Mammary epithelial cell (primary cell): ENCODE measurements around the gene HES5.
A peak's percentile ranks its signal among the peaks of the same experiment; 100 is the strongest.

Experiments used
- CTCF ChIP-seq, 2 donors: IDR thresholded peaks in 1 of 2; conservative IDR thresholded peaks in 1 of 2; 2 replicates each; pipeline ENCODE4 v1.5.1; 2011 to 2012; ENCODE audit warnings: inconsistent platforms in 2 of 2, low read length in 2 of 2, mild to moderate bottlenecking in 2 of 2, control low read depth in 1 of 2, low read depth in 1 of 2; ENCODE audit not compliant: insufficient read depth in 1 of 2; ENCODE audit errors: extremely low read depth in 1 of 2
- EZH2 ChIP-seq: IDR thresholded peaks from 2 replicates; pipeline ENCODE4 v1.6.1; 2012; ENCODE audit warnings: low read length, inconsistent platforms, borderline replicate concordance

GRCh38 chr1:2514863-2515762 lies 14.9 kb downstream of the HES5 start:
- TF ChIP-seq CTCF (conservative IDR thresholded peaks at IDR 0.05 in 1 of 2, IDR thresholded peaks at IDR 0.05 in 1 of 2; ENCODE audit: extremely low read depth in 1 of 2, insufficient read depth in 1 of 2, low read depth in 1 of 2, low read length in 2 of 2) = peak in 1 of 2 donors; percentile 14
- TF ChIP-seq EZH2 = no peak
